IPS DF 6.9 (cell line): ENCODE data around the gene SYNE2.
"Not testable (repeated sequence)": the region's sequence is repeated elsewhere in the genome, so short reads cannot be mapped to it uniquely, and the experiment has no call there.

Experiments used
- DNase-seq: peaks from one replicate; pipeline ENCODE4 v3.0.0-alpha.2; 2013; ENCODE audit warnings: low read depth, low spot score
- H3K27ac ChIP-seq: one replicate; pipeline ENCODE4 v1.5.1; 2013; ENCODE audit warnings: low read length, control low read depth
- H3K27me3 ChIP-seq: 2 replicates; pipeline ENCODE4 v1.6.1; 2013; ENCODE audit warnings: mild to moderate bottlenecking, low read length; ENCODE audit not compliant: control insufficient read depth, insufficient read depth
- H3K36me3 ChIP-seq: 2 replicates; pipeline ENCODE4 v1.6.1; 2013; ENCODE audit warnings: low read length; ENCODE audit not compliant: control insufficient read depth, insufficient read depth
- H3K4me1 ChIP-seq: 2 replicates; pipeline ENCODE4 v1.6.1; 2013; ENCODE audit warnings: low read length; ENCODE audit not compliant: control insufficient read depth, insufficient read depth
- H3K4me3 ChIP-seq: 2 replicates; pipeline ENCODE4 v1.5.1; 2013; ENCODE audit warnings: mild to moderate bottlenecking, low read length
- H3K9me3 ChIP-seq: 2 replicates; pipeline ENCODE4 v1.6.1; 2013; ENCODE audit warnings: low read length, inconsistent platforms; ENCODE audit not compliant: control insufficient read depth, insufficient read depth
- WGBS: extraction: QIAGEN DNeasy Blood & Tissue Kit; methylation state at CpG from one replicate; pipeline ENCODE4 v1.1.7; 2013; ENCODE audit warnings: mixed read lengths, missing lambda C conversion rate; ENCODE audit not compliant: insufficient read length, insufficient coverage; 5-methylcytosine and 5-hydroxymethylcytosine counted together

The SYNE2 gene

DNA sequence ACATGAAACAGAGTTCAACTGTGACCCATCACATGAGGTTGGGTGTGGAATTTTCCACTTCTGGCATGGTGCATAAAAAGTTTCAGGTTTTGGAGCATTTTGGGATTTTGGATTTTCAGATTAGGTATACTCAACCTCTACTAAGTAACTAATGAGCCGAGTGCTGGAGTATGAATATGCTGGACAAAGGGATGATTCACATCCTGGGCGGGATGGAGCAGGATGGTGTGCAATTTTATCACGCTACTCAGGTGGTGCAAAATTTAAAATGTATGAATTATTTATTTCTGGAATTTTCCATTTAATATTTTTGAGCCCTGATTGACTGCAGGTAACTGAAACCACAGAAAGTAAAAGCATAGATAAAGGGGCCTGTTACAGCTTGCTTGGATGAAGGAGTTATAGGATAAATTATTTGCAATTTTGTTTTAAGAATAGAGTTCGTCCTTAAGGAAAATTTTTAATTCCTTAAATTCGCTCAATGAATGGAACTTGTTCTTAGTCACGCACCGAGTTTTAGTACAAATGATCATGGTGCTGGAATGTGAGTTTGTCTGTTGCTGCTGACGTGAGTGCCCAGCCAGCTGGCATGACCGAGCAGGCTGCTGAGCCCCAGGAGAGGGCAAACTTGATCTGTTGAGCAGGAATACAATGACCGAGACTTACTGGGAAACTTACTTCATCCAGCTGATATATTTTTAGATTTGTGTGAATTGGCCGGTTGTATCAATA lies 265.0 kb downstream of the SYNE2 start:
- Histone ChIP-seq H3K4me3 (no peak overlapping the region), H3K27me3 (no peaks in the 10 kb centered on the region), H3K36me3 (peaks cover 4% of the 10 kb centered on the region; the same call in 1 of the 2 replicates), H3K27ac (no peak overlapping the region), H3K4me1 (no peaks in the 10 kb centered on the region), H3K9me3 (no peaks in the 10 kb centered on the region)
- no CpG with 5 or more reads among the region's 11 CpGs for WGBS
- no peak for DNase-seq

DNA sequence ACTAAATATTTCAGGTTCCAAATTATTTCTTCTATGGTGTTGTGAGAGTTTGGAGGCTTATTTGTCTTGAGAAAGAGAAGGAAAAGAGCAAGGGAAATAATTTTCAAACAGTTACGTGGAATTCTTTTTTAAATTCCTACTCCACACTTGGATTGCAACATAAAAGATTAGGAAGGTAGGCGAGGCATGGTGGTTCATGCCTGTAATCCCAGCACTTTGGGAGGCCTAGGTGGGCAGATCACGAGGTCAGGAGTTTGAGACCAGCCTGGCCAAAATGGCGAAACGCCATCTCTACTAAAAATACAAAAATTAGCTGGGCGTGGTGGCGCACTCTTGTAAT lies 265.6 kb downstream of the SYNE2 start:
- H3K4me1 ChIP-seq, DNase-seq, H3K27me3 ChIP-seq, H3K36me3 ChIP-seq, H3K9me3 ChIP-seq, H3K27ac ChIP-seq, H3K4me3 ChIP-seq: not testable (repeated sequence)
- WGBS: no CpG with 5 or more reads among the region's 7 CpGs

DNA sequence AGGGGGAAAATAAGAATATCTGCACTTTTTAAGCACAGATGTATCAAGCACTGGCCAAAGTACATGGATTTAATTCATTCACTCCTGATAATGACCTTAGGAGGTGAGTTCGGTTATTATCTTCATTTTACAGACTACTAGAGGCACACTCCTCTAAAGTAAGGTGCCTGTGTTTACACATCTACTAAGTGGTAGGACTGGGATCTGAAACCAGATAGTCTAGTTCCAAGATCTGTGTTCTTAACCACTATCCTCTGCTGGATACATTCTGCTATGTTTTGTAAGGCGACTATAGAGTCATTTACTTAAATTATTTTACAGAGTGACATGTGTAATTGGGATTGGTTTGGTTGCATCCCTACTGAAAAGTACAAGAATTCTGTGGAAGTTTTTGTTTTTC lies 266.1 kb downstream of the SYNE2 start:
- no peaks in the 10 kb centered on the region for H3K27me3 ChIP-seq
- WGBS: no CpG with 5 or more reads among the region's 2 CpGs
- H3K36me3 ChIP-seq: peaks cover 7% of the 10 kb centered on the region; the same call in 1 of the 2 replicates
- no peaks in the 10 kb centered on the region for H3K9me3 ChIP-seq
- H3K4me3 ChIP-seq: no peak overlapping the region
- no peak for DNase-seq
- no peak overlapping the region for H3K27ac ChIP-seq
- no peaks in the 10 kb centered on the region for H3K4me1 ChIP-seq

- H3K27ac ChIP-seq: no peak overlapping the region
- H3K9me3 ChIP-seq: no peaks in the 10 kb centered on the region
- no peak overlapping the region for H3K4me3 ChIP-seq
- DNase-seq: no peak
- WGBS: no CpG with 5 or more reads among the region's 2 CpGs
- H3K36me3 ChIP-seq: peaks cover 7% of the 10 kb centered on the region; the same call in 1 of the 2 replicates
- H3K27me3 ChIP-seq: no peaks in the 10 kb centered on the region
- no peaks in the 10 kb centered on the region for H3K4me1 ChIP-seq
Observed at GRCh38 chr14:64119500-64119899, 266.7 kb downstream of the SYNE2 start.

DNA sequence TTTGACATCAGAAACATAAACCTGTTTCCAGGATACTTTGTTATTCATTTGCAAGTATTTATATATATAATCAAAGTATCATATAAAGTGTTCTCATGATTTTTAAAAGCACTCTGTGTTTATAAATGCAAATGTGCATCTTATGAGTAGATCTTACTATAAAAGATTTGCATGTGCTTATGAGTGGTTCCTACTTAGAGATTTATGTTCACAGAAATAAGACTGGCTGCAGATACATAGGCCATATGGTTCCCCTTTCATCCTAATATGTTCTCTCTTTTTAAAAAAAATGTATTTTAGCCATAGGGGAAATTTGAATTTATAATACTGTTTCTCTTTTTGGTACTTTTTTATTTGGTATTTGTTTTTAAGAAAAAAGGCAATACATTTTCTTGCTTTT lies 267.2 kb downstream of the SYNE2 start:
- DNase-seq: no peak
- H3K36me3 ChIP-seq: peaks cover 7% of the 10 kb centered on the region; the same call in 1 of the 2 replicates
- no peaks in the 10 kb centered on the region for H3K4me1 ChIP-seq
- no peak overlapping the region for H3K4me3 ChIP-seq
- H3K27me3 ChIP-seq: no peaks in the 10 kb centered on the region
- H3K27ac ChIP-seq: no peak overlapping the region
- H3K9me3 ChIP-seq: no peaks in the 10 kb centered on the region

- Histone ChIP-seq H3K9me3 (no peaks in the 10 kb centered on the region), H3K36me3 (peaks cover 10% of the 10 kb centered on the region; the same call in 1 of the 2 replicates), H3K4me3 (no peak overlapping the region), H3K27ac (no peak overlapping the region), H3K4me1 (no peaks in the 10 kb centered on the region), H3K27me3 (no peaks in the 10 kb centered on the region)
- no CpG with 5 or more reads among the region's 5 CpGs for WGBS
- DNase-seq: no peak
Observed at GRCh38 chr14:64123241-64123822, 270.5 kb downstream of the SYNE2 start.

GRCh38 chr14:64125270-64125669 lies 272.5 kb downstream of the SYNE2 start:
- H3K36me3 ChIP-seq: peaks cover 6% of the 10 kb centered on the region; the same call in 1 of the 2 replicates

DNA sequence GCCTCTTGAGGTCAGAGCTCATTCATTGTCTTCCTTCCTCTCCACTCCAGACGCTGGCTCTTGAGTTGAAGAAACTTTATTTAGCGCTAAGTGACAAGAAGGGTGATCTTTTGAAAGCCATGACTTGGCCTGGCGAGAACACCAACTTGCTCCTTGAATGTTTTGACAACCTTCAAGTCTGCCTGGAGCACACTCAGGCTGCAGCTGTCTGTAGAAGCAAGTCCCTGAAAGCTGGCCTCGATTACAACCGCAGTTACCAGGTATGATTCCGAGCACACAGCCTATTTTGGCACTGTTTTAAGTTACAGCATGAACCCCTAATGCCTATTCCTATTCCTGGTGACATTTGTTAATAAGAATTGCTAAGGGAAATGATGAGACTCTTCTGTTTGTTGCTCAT lies 273.7 kb downstream of the SYNE2 start:
- no peaks in the 10 kb centered on the region for H3K4me1 ChIP-seq
- H3K36me3 ChIP-seq: peaks cover 6% of the 10 kb centered on the region; the same call in 1 of the 2 replicates
- H3K9me3 ChIP-seq: no peaks in the 10 kb centered on the region
- no peak for DNase-seq
- WGBS: no CpG with 5 or more reads among the region's 6 CpGs
- no peak overlapping the region for H3K27ac ChIP-seq
- H3K27me3 ChIP-seq: no peaks in the 10 kb centered on the region
- no peak overlapping the region for H3K4me3 ChIP-seq

More at GRCh38 chr14:64125270-64125669, 272.5 kb downstream of the SYNE2 start:
- Histone ChIP-seq H3K4me1 (no peaks in the 10 kb centered on the region), H3K27ac (no peak overlapping the region), H3K27me3 (no peaks in the 10 kb centered on the region), H3K4me3 (no peak overlapping the region), H3K9me3 (no peaks in the 10 kb centered on the region)
- DNase-seq: no peak
- no CpG with 5 or more reads among the region's 2 CpGs for WGBS

DNA sequence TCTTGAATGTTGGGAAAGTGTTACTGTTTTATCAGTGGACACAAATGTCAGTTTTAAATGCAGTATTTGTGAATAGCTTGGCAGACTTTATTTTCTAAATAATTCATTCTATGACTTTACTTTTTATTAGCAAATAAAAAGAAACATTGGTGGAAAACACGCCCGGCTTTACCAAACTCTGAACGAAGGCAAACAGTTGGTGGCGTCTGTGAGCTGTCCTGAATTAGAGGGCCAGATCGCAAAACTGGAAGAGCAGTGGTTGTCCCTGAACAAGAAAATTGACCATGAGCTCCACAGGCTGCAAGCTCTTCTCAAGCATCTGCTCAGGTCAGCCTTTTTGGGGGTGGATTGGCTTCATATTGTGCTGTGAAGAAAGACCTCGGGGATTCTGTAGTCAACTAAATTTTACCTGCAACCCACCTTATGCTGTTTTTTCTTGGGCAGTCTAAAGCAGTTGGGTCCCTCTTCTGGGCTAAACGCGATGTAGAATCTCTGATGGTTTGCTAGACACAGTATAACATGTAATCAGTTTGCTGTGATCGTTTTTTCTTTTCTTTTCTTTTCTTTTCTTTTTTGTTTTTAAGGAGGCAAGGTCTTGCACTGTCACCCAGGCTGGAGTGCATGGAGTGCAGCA lies 285.0 kb downstream of the SYNE2 start:
- no peaks in the 10 kb centered on the region for H3K4me1 ChIP-seq
- H3K36me3 ChIP-seq: no peaks in the 10 kb centered on the region
- no CpG with 5 or more reads among the region's 9 CpGs for WGBS
- H3K27ac ChIP-seq: no peak overlapping the region
- no peaks in the 10 kb centered on the region for H3K27me3 ChIP-seq
- no peaks in the 10 kb centered on the region for H3K9me3 ChIP-seq
- H3K4me3 ChIP-seq: no peak overlapping the region
- no peak for DNase-seq

DNA sequence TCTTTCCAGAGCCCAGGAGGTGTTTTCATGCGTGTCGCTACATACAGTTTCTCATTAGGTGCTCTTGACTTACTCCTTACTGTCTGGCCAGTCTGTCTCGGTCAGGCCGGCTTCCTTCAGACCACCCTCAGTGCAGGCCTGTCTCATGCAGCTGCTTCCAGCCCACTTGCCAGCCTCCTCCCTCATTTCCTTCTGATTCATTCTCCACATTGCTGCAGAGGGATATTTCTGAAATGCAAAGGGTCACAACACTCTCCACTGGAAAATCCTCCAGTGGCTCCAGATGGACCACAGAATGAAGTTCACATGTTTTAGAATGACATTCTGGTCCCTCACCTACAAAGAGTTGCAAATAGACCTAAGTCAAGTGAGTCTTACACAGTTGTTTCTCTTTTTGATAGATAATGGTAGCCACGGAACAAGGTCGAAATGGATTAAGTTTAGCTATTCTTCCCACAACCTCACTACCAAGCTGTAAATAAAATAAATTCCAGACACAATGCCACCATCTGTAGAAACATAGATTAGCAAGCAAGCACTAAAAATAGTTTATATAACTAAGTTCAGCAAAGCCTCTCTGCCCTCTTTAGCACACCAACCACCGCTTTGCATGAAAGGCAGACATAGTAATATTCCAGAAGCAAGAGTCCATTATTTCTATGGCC lies 294.5 kb downstream of the SYNE2 start:
- Histone ChIP-seq H3K4me1 (no peaks in the 10 kb centered on the region), H3K9me3 (no peaks in the 10 kb centered on the region), H3K36me3 (no peaks in the 10 kb centered on the region), H3K4me3 (no peak overlapping the region), H3K27me3 (no peaks in the 10 kb centered on the region), H3K27ac (no peak overlapping the region)
- no peak for DNase-seq
- WGBS: no CpG with 5 or more reads among the region's 7 CpGs
